Hematopoietic multipotent progenitor cell treated with erythropoietin and hydrocortisone succinate and interleukin-3 and kit ligand, for 17 days (in vitro differentiated cells): ENCODE results near the gene CXXC5.
A peak's percentile ranks its signal among the peaks of the same experiment; 100 is the strongest.

ENCODE experiments used
- DNase-seq: peaks from one replicate; pipeline ENCODE4 v3.0.0-alpha.2; 2015; ENCODE audit warnings: low spot score

Gene CXXC5

GRCh38 chr5:139695178-139695573, 47.0 kb downstream of the CXXC5 start:
- DNase-seq: no peak

GRCh38 chr5:139696167-139696893, 48.2 kb downstream of the CXXC5 start:
- DNase-seq: peak; percentile 36

GRCh38 chr5:139696894-139697658, 48.9 kb downstream of the CXXC5 start:
- no peak for DNase-seq

GRCh38 chr5:139698490-139699146, 50.5 kb downstream of the CXXC5 start:
- no peak for DNase-seq

GRCh38 chr5:139699351-139699750, 51.2 kb downstream of the CXXC5 start:
- no peak for DNase-seq

- no peak for DNase-seq
Measured at GRCh38 chr5:139700711-139701055, 52.5 kb downstream of the CXXC5 start.

GRCh38 chr5:139701056-139701741, 53.0 kb downstream of the CXXC5 start:
- no peak for DNase-seq

- DNase-seq: no peak
Measured at GRCh38 chr5:139702548-139702947, 54.4 kb downstream of the CXXC5 start.

GRCh38 chr5:139704748-139705147, 56.6 kb downstream of the CXXC5 start:
- DNase-seq: no peak

- no peak for DNase-seq
Measured at GRCh38 chr5:139705191-139705590, 57.0 kb downstream of the CXXC5 start.

GRCh38 chr5:139705655-139706587, 57.8 kb downstream of the CXXC5 start:
- DNase-seq: no peak

- no peak for DNase-seq
Measured at GRCh38 chr5:139707445-139708003, 59.4 kb downstream of the CXXC5 start.

GRCh38 chr5:139708434-139708861, 60.3 kb downstream of the CXXC5 start:
- DNase-seq: no peak

- DNase-seq: no peak
Measured at GRCh38 chr5:139708877-139709581, 60.9 kb downstream of the CXXC5 start.

GRCh38 chr5:139709582-139710318, 61.6 kb downstream of the CXXC5 start:
- DNase-seq: no peak

GRCh38 chr5:139710319-139711066, 62.3 kb downstream of the CXXC5 start:
- no peak for DNase-seq

GRCh38 chr5:139711067-139711905, 63.1 kb downstream of the CXXC5 start:
- DNase-seq: no peak

- DNase-seq: no peak
Measured at GRCh38 chr5:139711906-139712224, 63.7 kb downstream of the CXXC5 start.
